Mesenchymal stem cell (in vitro differentiated cells and primary cell): ENCODE measurements around the gene WDFY2.

ENCODE experiments used
- DNase-seq: peaks from one replicate; pipeline ENCODE4 v3.0.0-alpha.2; 2013
- H2AFZ ChIP-seq: one replicate; pipeline ENCODE4 v1.6.1; 2013; ENCODE audit warnings: low read depth, mild to moderate bottlenecking, control low read depth, inconsistent platforms, low read length, moderate library complexity
- H2AK5ac ChIP-seq: 2 replicates; pipeline ENCODE4 v1.6.1; 2013; ENCODE audit warnings: low read length, moderate library complexity, mild to moderate bottlenecking, inconsistent platforms; ENCODE audit not compliant: severe bottlenecking
- H2BK120ac ChIP-seq: one replicate; pipeline ENCODE4 v1.6.1; 2013; ENCODE audit warnings: low read depth, mild to moderate bottlenecking, inconsistent platforms, low read length, moderate library complexity
- H2BK12ac ChIP-seq, 2 experiments: one replicate each; pipeline ENCODE4 v1.6.1; 2013; ENCODE audit warnings: inconsistent platforms in 2 of 2, low read length in 2 of 2, mild to moderate bottlenecking in 2 of 2, moderate library complexity in 2 of 2, control low read depth in 1 of 2
- H2BK15ac ChIP-seq: one replicate; pipeline ENCODE4 v1.6.1; 2013; ENCODE audit warnings: mild to moderate bottlenecking, low read depth, inconsistent platforms; ENCODE audit not compliant: poor library complexity, severe bottlenecking
- H2BK5ac ChIP-seq: 2 replicates; pipeline ENCODE4 v1.6.1; 2013; ENCODE audit warnings: low read depth, mild to moderate bottlenecking, low read length, control low read depth, inconsistent platforms; ENCODE audit not compliant: poor library complexity, severe bottlenecking
- H3K14ac ChIP-seq, 2 experiments: one replicate each; pipeline ENCODE4 v1.6.1; 2013; ENCODE audit warnings: inconsistent platforms in 2 of 2, low read length in 2 of 2, control low read depth in 1 of 2, mild to moderate bottlenecking in 1 of 2, moderate library complexity in 1 of 2
- H3K18ac ChIP-seq, 2 experiments: one replicate each; pipeline ENCODE4 v1.6.1; 2013; ENCODE audit warnings: inconsistent platforms in 2 of 2, low read length in 2 of 2, control low read depth in 1 of 2, low read depth in 1 of 2, mild to moderate bottlenecking in 1 of 2
- H3K23ac ChIP-seq, 2 experiments: one replicate each; pipeline ENCODE4 v1.6.1; 2013; ENCODE audit warnings: inconsistent platforms in 2 of 2, low read length in 2 of 2, mild to moderate bottlenecking in 2 of 2, moderate library complexity in 2 of 2, control low read depth in 1 of 2
- H3K27ac ChIP-seq: 2 replicates; pipeline ENCODE4 v1.5.1; 2013; ENCODE audit warnings: mild to moderate bottlenecking, moderate library complexity, low read length, control low read depth, inconsistent platforms; ENCODE audit not compliant: poor library complexity, severe bottlenecking
- H3K27me3 ChIP-seq, 2 experiments: 2 replicates each; pipeline versions ENCODE4 v1.6.1 to v1.7.0; 2013; ENCODE audit warnings: low read length in 2 of 2, mild to moderate bottlenecking in 2 of 2, moderate library complexity in 2 of 2, control low read depth in 1 of 2, inconsistent platforms in 1 of 2; ENCODE audit not compliant: control insufficient read depth in 1 of 2, insufficient read depth in 1 of 2
- H3K36me3 ChIP-seq, 2 experiments: 2 replicates each; pipeline versions ENCODE4 v1.6.1 to v1.7.0; 2013; ENCODE audit warnings: low read length in 2 of 2, control low read depth in 1 of 2, inconsistent platforms in 1 of 2, low read depth in 1 of 2, mild to moderate bottlenecking in 1 of 2; ENCODE audit not compliant: insufficient read depth in 2 of 2, control insufficient read depth in 1 of 2
- H3K4ac ChIP-seq, 2 experiments: one replicate each; pipeline ENCODE4 v1.6.1; 2013; ENCODE audit warnings: inconsistent platforms in 2 of 2, low read length in 2 of 2, mild to moderate bottlenecking in 2 of 2, moderate library complexity in 2 of 2, control low read depth in 1 of 2, low read depth in 1 of 2
- H3K4me1 ChIP-seq: 2 replicates; pipeline ENCODE4 v1.6.1; 2013; ENCODE audit warnings: low read depth, low read length, control low read depth; ENCODE audit not compliant: control insufficient read depth, insufficient read depth
- H3K4me2 ChIP-seq: 2 replicates; pipeline ENCODE4 v1.6.1; 2013; ENCODE audit warnings: low read length, mild to moderate bottlenecking, inconsistent platforms; ENCODE audit not compliant: poor library complexity, severe bottlenecking
- H3K4me3 ChIP-seq, 2 experiments: 2 replicates each; pipeline versions ENCODE4 v1.5.1 to v1.7.0; 2013; ENCODE audit warnings: low read length in 2 of 2, mild to moderate bottlenecking in 2 of 2, control low read depth in 1 of 2, low read depth in 1 of 2; ENCODE audit not compliant: insufficient read depth in 1 of 2
- H3K79me1 ChIP-seq: replicated peaks from 2 replicates; pipeline ENCODE4 v1.6.1; 2013; ENCODE audit warnings: mild to moderate bottlenecking, control low read depth, low read length, inconsistent platforms; ENCODE audit not compliant: poor library complexity, severe bottlenecking
- H3K9ac ChIP-seq: 2 replicates; pipeline ENCODE4 v1.7.0; 2013; ENCODE audit warnings: mild to moderate bottlenecking, low read length, moderate library complexity
- H3K9me3 ChIP-seq: 2 replicates; pipeline ENCODE4 v1.7.0; 2013; ENCODE audit warnings: mild to moderate bottlenecking, low read length; ENCODE audit not compliant: control insufficient read depth
- H4K8ac ChIP-seq: one replicate; pipeline ENCODE4 v1.6.1; 2013; ENCODE audit warnings: inconsistent platforms, mild to moderate bottlenecking, low read length, moderate library complexity
- H4K91ac ChIP-seq: one replicate; pipeline ENCODE4 v1.6.1; 2013; ENCODE audit warnings: mild to moderate bottlenecking, low read length, inconsistent platforms
- WGBS: methylation state at CpG from one replicate; pipeline ENCODE4 v1.1.7; 2013; ENCODE audit warnings: mixed read lengths; 5-methylcytosine and 5-hydroxymethylcytosine counted together

WDFY2 gene

DNA sequence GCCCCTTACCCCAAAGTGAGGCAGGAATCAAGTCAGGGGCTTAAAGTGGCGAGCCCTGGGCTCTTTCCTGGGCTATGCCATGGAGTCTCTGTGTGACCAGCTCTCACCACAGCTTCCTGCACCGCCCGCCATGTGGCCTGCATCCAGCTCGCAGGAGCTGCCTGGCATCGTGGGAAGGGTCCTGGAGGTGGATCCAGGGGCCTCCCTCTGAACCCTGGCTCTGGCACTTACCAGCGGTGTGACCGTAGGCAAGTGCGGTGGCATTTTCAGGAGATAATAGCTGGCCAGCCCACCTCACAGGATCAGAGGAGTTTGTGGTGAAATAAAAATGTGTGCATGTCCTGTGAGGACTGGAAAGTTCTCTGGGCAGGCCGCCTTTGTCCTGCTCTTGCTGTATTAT is 193.7 kb downstream of the WDFY2 start:
- H3K4me2 ChIP-seq = no peak overlapping the region
- H2BK12ac ChIP-seq = no peak overlapping the region
- no peak overlapping the region for H3K4me3 ChIP-seq
- peaks cover 4 to 21% of the 10 kb centered on the region in 2 experiments for H3K27me3 ChIP-seq
- no peak overlapping the region for H2AFZ ChIP-seq
- no peaks in the 10 kb centered on the region for H3K79me1 ChIP-seq
- no peak overlapping the region for H3K27ac ChIP-seq
- H3K4me1 ChIP-seq = no peaks in the 10 kb centered on the region
- H4K91ac ChIP-seq = no peak overlapping the region
- peak overlapping the region; percentile 40 for H2BK15ac ChIP-seq
- DNase-seq = no peak
- H3K18ac ChIP-seq = peak overlapping the region in 1 of 2 experiments; percentile 12
- WGBS = 94% methylated on average over 9 of the region's 9 CpGs
- no peak overlapping the region for H3K23ac ChIP-seq
- no peak overlapping the region for H2BK5ac ChIP-seq
- H4K8ac ChIP-seq = no peak overlapping the region
- H2AK5ac ChIP-seq = no peak overlapping the region
- H3K4ac ChIP-seq = no peak overlapping the region
- H3K9ac ChIP-seq = no peak overlapping the region
- H3K9me3 ChIP-seq = no peaks in the 10 kb centered on the region
- H3K36me3 ChIP-seq = no peaks in the 10 kb centered on the region
- no peak overlapping the region for H3K14ac ChIP-seq
- H2BK120ac ChIP-seq = no peak overlapping the region

DNA sequence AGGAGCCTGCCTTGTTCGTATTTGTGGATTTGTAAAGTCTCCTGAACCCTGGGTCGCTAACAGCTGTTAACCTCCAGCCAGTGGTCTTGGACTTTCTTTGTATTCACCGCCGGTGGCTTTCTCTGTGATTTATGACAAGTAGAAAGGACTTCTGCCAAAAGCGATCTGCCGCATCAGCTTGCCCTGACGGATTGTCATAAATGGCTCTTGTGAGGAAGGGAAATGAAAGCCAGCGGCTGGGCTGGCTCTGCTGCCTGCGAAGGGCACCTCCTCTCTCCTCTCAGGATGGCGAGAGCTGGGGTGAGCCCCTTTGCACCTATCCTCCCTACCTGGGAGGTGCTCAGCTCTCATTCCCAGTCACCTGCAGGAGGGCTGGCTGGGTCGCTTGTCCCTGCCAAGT is 194.1 kb downstream of the WDFY2 start:
- no peak overlapping the region for H2BK120ac ChIP-seq
- no peak overlapping the region for H3K18ac ChIP-seq
- H3K9ac ChIP-seq = no peak overlapping the region
- no peak overlapping the region for H3K23ac ChIP-seq
- H3K36me3 ChIP-seq = no peaks in the 10 kb centered on the region
- H2AK5ac ChIP-seq = no peak overlapping the region
- no peak for DNase-seq
- H3K27me3 ChIP-seq = peaks cover 4 to 19% of the 10 kb centered on the region in 2 experiments
- no peak overlapping the region for H2AFZ ChIP-seq
- H3K79me1 ChIP-seq = no peaks in the 10 kb centered on the region
- no peak overlapping the region for H4K91ac ChIP-seq
- no peak overlapping the region for H2BK5ac ChIP-seq
- no peak overlapping the region for H3K4me3 ChIP-seq
- H2BK15ac ChIP-seq = no peak overlapping the region
- no peak overlapping the region for H3K4ac ChIP-seq
- no peak overlapping the region for H3K4me2 ChIP-seq
- H3K27ac ChIP-seq = no peak overlapping the region
- H3K14ac ChIP-seq = no peak overlapping the region
- no peaks in the 10 kb centered on the region for H3K9me3 ChIP-seq
- WGBS = 78% methylated on average over 10 of the region's 11 CpGs
- no peak overlapping the region for H2BK12ac ChIP-seq
- H4K8ac ChIP-seq = no peak overlapping the region
- no peaks in the 10 kb centered on the region for H3K4me1 ChIP-seq

DNA sequence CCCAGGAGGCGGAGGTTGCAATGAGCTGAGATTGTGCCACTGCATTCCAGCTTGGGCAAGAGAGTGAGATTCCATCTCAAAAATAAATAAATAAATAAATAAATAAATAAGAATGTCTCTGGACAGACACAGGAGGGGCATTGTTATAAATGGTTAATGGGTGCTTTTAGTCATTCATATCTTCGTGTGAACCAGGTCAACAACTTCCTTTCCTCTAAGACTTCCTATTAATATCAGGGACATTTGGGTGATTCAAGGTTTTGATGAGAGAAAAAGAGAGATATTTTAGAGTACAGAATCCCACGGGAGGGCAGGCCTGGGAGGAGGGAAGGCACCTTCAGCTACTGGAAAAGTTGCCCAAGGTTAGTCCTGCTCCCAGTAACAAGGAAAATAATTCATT is 195.8 kb downstream of the WDFY2 start:
- no peak overlapping the region for H4K91ac ChIP-seq
- H3K79me1 ChIP-seq = no peaks in the 10 kb centered on the region
- H3K4me1 ChIP-seq = no peaks in the 10 kb centered on the region
- WGBS = 100% methylated on average over 2 of the region's 3 CpGs
- no peak overlapping the region for H3K18ac ChIP-seq
- H3K27ac ChIP-seq = no peak overlapping the region
- H2AK5ac ChIP-seq = no peak overlapping the region
- no peak overlapping the region for H4K8ac ChIP-seq
- no peak overlapping the region for H2BK15ac ChIP-seq
- H3K9me3 ChIP-seq = no peaks in the 10 kb centered on the region
- no peak overlapping the region for H2AFZ ChIP-seq
- H2BK12ac ChIP-seq = no peak overlapping the region
- H3K23ac ChIP-seq = no peak overlapping the region
- H3K9ac ChIP-seq = no peak overlapping the region
- no peak overlapping the region for H2BK5ac ChIP-seq
- H3K14ac ChIP-seq = no peak overlapping the region
- no peak overlapping the region for H3K4me3 ChIP-seq
- no peak overlapping the region for H3K4ac ChIP-seq
- no peaks in the 10 kb centered on the region for H3K36me3 ChIP-seq
- H3K27me3 ChIP-seq = peaks cover 4 to 13% of the 10 kb centered on the region in 2 experiments
- H3K4me2 ChIP-seq = no peak overlapping the region
- no peak overlapping the region for H2BK120ac ChIP-seq
- no peak for DNase-seq

DNA sequence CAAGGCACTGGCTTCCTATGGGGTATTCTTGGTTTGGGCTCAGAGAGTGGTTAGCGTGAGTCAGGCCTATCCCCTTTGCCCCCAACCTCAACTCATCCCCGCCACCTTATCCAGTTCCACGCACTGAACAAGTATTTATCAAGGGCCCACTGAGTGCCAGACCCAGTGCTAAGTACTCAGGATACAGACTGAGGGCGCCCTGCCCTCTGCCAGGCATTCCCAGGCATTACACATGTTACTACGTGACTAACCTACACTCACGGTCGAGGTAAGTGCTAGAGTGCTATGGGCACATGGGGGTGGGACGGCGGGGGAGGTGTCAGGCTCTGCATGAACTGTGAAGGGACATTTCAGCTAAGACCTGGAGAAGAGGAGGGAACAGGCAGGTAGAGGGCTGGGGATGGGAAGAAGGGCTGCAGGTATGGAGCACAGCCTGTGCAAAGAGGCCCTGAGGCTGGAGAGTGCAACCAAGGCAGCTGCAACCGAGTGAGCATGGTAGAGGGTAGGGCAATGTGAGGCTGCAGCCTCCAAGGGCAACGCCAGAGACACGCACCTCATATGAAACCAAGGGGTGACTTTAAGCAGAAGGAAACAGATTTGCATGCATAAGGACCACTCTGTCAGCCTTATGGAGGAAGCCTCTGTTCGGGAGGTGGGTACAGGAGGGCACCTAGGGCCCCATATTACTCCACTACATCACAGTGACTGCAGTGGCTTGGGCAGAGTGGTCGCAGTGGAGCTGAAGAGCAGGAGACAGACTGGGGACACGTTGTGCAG is 197.2 kb downstream of the WDFY2 start:
- Histone ChIP-seq H3K14ac (no peak overlapping the region), H4K91ac (no peak overlapping the region), H3K18ac (no peak overlapping the region), H3K79me1 (no peaks in the 10 kb centered on the region), H2AFZ (no peak overlapping the region), H3K4me3 (no peak overlapping the region), H3K4me2 (no peak overlapping the region), H2BK120ac (no peak overlapping the region), H3K9me3 (no peaks in the 10 kb centered on the region), H4K8ac (no peak overlapping the region), H2AK5ac (no peak overlapping the region), H3K4me1 (no peaks in the 10 kb centered on the region), H3K36me3 (no peaks in the 10 kb centered on the region), H3K23ac (no peak overlapping the region), H3K4ac (no peak overlapping the region), H3K27me3 (peaks cover 0 to 8% of the 10 kb centered on the region in 2 experiments), H2BK5ac (no peak overlapping the region), H2BK15ac (no peak overlapping the region), H2BK12ac (no peak overlapping the region), H3K9ac (no peak overlapping the region), H3K27ac (no peak overlapping the region)
- DNase-seq = peak; percentile 45
- WGBS = 75% methylated on average over 14 of the region's 15 CpGs
